Measurements from ENCODE around the gene POTEI. TPM values are rescaled to one million over a fixed set of nuclear protein-coding genes. Genes with fewer than 3 reads are reported as not detected.
A peak's percentile ranks its signal among the peaks of the same experiment; 100 is the strongest.
"Not testable (repeated sequence)": the region's sequence is repeated elsewhere in the genome, so short reads cannot be mapped to it uniquely, and the experiment has no call there.

POTEI gene
- total and polyA plus RNA-seq, 4 donors, result 0.02 to 4.0 (median 0.16) TPM

DNA sequence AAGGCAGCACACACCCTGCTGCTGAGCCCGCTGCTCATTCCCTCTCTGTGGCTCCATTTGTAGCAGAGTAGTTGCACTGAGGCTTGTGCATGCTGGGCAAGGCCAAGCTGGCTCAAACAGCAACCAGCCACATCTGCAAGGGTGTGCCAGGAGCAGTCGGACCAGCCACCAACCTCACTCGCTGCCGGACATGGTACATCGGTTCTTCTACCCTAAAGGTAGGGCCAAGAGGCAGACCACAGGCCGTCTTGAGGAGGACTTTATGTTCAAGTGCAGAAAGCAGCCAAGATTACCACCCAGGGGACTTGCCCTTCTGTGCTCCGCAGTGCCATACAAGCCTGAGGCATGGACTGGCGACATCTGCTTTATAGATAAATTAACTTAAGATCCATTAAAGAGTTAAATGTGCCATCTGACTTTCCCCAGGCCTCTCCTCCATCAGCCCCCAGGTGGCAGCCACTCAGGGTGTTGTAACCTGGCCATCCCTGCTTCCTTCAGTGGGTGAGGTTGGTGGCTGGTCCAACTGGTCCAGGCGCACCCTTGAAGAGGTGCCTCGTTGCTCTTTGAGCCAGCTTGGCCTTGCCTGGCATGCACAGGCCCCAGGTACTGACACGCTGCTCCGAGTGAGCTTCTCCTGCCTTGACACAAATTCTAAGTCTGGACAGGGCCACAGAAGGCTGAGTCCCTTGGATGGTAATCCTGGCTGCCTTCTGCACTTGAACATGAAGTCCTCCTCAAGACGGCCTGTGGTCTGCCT is 55.0 kb downstream of the POTEI start:
- not testable (repeated sequence) for H3K27ac ChIP-seq (ENCODE audit: low read depth in 1 of 2, low read length in 1 of 2); H3K36me3 ChIP-seq (ENCODE audit: control insufficient read depth in 4 of 4, insufficient read depth in 4 of 4, low read length in 4 of 4); H3K27me3 ChIP-seq (ENCODE audit: control insufficient read depth in 3 of 3, insufficient read depth in 3 of 3, low read length in 2 of 3); H3K4me3 ChIP-seq; H3K9me3 ChIP-seq (ENCODE audit: control insufficient read depth in 4 of 4, insufficient read depth in 3 of 4, low read length in 3 of 4); H3K9ac ChIP-seq (ENCODE audit: insufficient read depth in 1 of 2, low read length in 2 of 2); ATAC-seq (ENCODE audit: insufficient read depth, low FRiP score); H3K4me1 ChIP-seq (ENCODE audit: control insufficient read depth in 5 of 5, insufficient read depth in 5 of 5, low read length in 5 of 5)
- WGBS, 2 donors, result 92% methylated on average over 12 to 13 of the region's 13 CpGs
- DNase-seq, result peak in 1 of 3 donors; percentile 6

DNA sequence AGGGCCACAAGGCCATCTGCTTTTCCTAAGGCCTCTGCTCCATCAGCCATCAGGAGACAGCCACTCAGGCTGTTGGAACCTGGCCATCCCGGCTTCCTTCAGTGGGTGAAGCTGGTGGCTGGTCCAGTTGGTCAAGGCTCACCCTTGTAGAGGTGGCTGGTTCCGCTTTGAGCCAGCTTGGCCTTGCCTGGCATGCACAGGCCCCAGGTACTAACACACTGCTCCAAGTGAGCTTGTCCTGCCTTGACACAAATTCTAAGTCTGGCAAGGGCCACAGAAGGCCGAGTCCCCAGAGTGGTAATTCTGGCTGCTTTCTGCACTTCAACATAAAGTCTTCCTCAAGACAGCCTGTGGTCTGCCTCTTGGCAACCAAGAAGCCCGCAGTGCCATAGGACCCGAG is 56.2 kb downstream of the POTEI start:
- ATAC-seq (ENCODE audit: insufficient read depth, low FRiP score); H3K9me3 ChIP-seq (ENCODE audit: control insufficient read depth in 4 of 4, insufficient read depth in 3 of 4, low read length in 3 of 4); H3K27me3 ChIP-seq (ENCODE audit: control insufficient read depth in 3 of 3, insufficient read depth in 3 of 3, low read length in 2 of 3); H3K36me3 ChIP-seq (ENCODE audit: control insufficient read depth in 4 of 4, insufficient read depth in 4 of 4, low read length in 4 of 4); H3K27ac ChIP-seq (ENCODE audit: low read depth in 1 of 2, low read length in 1 of 2); H3K9ac ChIP-seq (ENCODE audit: insufficient read depth in 1 of 2, low read length in 2 of 2); H3K4me1 ChIP-seq (ENCODE audit: control insufficient read depth in 5 of 5, insufficient read depth in 5 of 5, low read length in 5 of 5); H3K4me3 ChIP-seq: not testable (repeated sequence)
- WGBS, 2 donors, result 95 to 97% methylated on average over 3 to 4 of the region's 5 CpGs
- peak in 1 of 3 donors; percentile 4 for DNase-seq

DNA sequence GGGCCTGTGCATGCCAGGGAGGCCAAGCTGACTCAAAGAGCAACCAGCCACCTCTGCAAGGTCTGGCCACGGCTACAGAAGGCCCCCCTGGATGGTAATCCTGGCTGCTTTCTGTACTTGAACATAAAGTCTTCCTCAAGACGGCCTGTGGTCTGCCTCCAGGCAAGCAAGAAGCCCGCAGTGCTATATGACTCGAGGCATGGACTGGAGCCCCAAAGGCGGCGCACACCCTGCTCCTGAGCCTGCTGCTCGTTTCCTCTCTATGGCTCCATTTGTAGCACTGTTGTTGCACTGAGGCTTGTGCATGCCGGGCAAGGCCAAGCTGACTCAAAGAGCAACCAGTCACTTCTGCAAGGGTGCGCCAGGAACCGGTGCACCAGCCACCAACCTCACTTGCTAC is 57.3 kb downstream of the POTEI start:
- H3K27ac ChIP-seq (ENCODE audit: low read depth in 1 of 2, low read length in 1 of 2); H3K36me3 ChIP-seq (ENCODE audit: control insufficient read depth in 4 of 4, insufficient read depth in 4 of 4, low read length in 4 of 4); H3K9ac ChIP-seq (ENCODE audit: insufficient read depth in 1 of 2, low read length in 2 of 2); DNase-seq; H3K9me3 ChIP-seq (ENCODE audit: control insufficient read depth in 4 of 4, insufficient read depth in 3 of 4, low read length in 3 of 4); H3K4me1 ChIP-seq (ENCODE audit: control insufficient read depth in 5 of 5, insufficient read depth in 5 of 5, low read length in 5 of 5); ATAC-seq (ENCODE audit: insufficient read depth, low FRiP score); H3K4me3 ChIP-seq; H3K27me3 ChIP-seq (ENCODE audit: control insufficient read depth in 3 of 3, insufficient read depth in 3 of 3, low read length in 2 of 3): not testable (repeated sequence)
- 89 to 94% methylated on average over 9 to 10 of the region's 10 CpGs for WGBS, 2 donors

DNA sequence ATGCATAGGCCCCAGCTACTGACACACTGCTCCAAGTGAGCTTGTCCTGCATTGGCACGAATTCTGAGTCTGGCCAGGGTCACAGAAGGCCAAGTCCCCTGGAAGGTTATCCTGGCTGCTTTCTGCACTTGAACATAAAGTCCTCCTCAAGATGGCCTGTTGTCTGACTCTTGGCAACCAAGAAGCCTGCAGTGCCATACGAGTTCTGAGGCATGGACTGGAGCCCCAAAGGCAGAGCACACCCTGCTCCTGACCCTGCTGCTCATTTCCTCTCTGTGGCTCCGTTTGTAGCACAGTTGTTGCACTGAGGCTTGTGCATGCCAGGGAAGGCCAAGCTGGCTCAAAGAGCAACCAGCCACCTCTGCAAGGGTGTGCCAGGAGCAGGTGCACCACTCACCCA is 57.9 kb downstream of the POTEI start:
- WGBS, 2 donors, result 53 to 59% methylated on average over 3 of the region's 3 CpGs
- not testable (repeated sequence) for H3K27me3 ChIP-seq (ENCODE audit: control insufficient read depth in 3 of 3, insufficient read depth in 3 of 3, low read length in 2 of 3); H3K4me1 ChIP-seq (ENCODE audit: control insufficient read depth in 5 of 5, insufficient read depth in 5 of 5, low read length in 5 of 5); DNase-seq; H3K9me3 ChIP-seq (ENCODE audit: control insufficient read depth in 4 of 4, insufficient read depth in 3 of 4, low read length in 3 of 4); H3K36me3 ChIP-seq (ENCODE audit: control insufficient read depth in 4 of 4, insufficient read depth in 4 of 4, low read length in 4 of 4); H3K4me3 ChIP-seq; H3K9ac ChIP-seq (ENCODE audit: insufficient read depth in 1 of 2, low read length in 2 of 2); ATAC-seq (ENCODE audit: insufficient read depth, low FRiP score); H3K27ac ChIP-seq (ENCODE audit: low read depth in 1 of 2, low read length in 1 of 2)

DNA sequence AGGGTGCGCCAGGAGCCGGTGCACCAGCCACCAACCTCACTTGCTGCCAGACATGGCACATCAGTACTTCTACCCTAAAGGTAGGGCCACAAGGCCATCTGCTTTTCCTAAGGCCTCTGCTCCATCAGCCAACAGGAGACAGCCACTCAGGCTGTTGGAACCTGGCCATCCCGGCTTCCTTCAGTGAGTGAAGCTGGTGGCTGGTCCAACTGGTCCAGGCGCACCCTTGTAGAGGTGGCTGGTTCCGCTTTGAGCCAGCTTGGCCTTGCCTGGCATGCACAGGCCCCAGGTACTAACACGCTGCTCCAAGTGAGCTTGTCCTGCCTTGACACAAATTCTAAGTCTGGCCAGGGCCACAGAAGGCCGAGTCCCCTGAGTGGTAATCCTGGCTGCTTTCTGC is 58.8 kb downstream of the POTEI start:
- H3K36me3 ChIP-seq (ENCODE audit: control insufficient read depth in 4 of 4, insufficient read depth in 4 of 4, low read length in 4 of 4); ATAC-seq (ENCODE audit: insufficient read depth, low FRiP score); H3K9me3 ChIP-seq (ENCODE audit: control insufficient read depth in 4 of 4, insufficient read depth in 3 of 4, low read length in 3 of 4); H3K9ac ChIP-seq (ENCODE audit: insufficient read depth in 1 of 2, low read length in 2 of 2); H3K4me3 ChIP-seq; DNase-seq; H3K27ac ChIP-seq (ENCODE audit: low read depth in 1 of 2, low read length in 1 of 2); H3K27me3 ChIP-seq (ENCODE audit: control insufficient read depth in 3 of 3, insufficient read depth in 3 of 3, low read length in 2 of 3); H3K4me1 ChIP-seq (ENCODE audit: control insufficient read depth in 5 of 5, insufficient read depth in 5 of 5, low read length in 5 of 5): not testable (repeated sequence)
- 90 to 91% methylated on average over 4 to 5 of the region's 7 CpGs for WGBS, 2 donors

DNA sequence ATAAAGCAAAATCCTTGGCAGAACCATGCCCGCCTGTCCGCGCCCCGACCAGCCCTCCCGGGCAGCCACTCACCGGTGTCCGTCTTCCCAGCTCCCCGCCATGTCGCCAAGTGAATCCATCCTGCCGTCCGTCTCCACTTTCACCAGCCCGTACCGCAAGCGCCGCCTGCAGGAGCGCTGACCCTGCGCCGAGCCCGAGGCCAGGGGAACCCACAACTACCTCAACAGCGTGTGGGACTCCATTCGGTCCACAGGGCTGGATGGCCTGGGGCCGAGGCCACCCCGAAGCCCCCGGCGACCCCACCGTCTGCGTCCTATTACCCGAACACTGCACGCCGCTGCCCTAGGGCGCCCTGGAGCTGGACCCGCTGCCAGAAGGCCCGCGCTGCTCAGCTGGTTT is 81.5 kb downstream of the POTEI start:
- 1 to 2% methylated on average over 34 of the region's 34 CpGs for WGBS, 2 donors
- TF ChIP-seq, protein P1, sequence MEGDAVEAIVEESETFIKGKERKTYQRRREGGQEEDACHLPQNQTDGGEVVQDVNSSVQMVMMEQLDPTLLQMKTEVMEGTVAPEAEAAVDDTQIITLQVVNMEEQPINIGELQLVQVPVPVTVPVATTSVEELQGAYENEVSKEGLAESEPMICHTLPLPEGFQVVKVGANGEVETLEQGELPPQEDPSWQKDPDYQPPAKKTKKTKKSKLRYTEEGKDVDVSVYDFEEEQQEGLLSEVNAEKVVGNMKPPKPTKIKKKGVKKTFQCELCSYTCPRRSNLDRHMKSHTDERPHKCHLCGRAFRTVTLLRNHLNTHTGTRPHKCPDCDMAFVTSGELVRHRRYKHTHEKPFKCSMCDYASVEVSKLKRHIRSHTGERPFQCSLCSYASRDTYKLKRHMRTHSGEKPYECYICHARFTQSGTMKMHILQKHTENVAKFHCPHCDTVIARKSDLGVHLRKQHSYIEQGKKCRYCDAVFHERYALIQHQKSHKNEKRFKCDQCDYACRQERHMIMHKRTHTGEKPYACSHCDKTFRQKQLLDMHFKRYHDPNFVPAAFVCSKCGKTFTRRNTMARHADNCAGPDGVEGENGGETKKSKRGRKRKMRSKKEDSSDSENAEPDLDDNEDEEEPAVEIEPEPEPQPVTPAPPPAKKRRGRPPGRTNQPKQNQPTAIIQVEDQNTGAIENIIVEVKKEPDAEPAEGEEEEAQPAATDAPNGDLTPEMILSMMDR (IDR thresholded peaks at IDR 0.05; ENCODE audit: control extremely low read depth, extremely low read depth), result peak; percentile 9
- ATAC-seq (ENCODE audit: insufficient read depth, low FRiP score) (peak; percentile 76), DNase-seq (peak in 2 of 3 donors; percentile 35 to 37)
- H3K4me3 ChIP-seq; H3K36me3 ChIP-seq (ENCODE audit: control insufficient read depth in 4 of 4, insufficient read depth in 4 of 4, low read length in 4 of 4); H3K4me1 ChIP-seq (ENCODE audit: control insufficient read depth in 5 of 5, insufficient read depth in 5 of 5, low read length in 5 of 5); H3K27ac ChIP-seq (ENCODE audit: low read depth in 1 of 2, low read length in 1 of 2); H3K9me3 ChIP-seq (ENCODE audit: control insufficient read depth in 4 of 4, insufficient read depth in 3 of 4, low read length in 3 of 4); H3K9ac ChIP-seq (ENCODE audit: insufficient read depth in 1 of 2, low read length in 2 of 2); H3K27me3 ChIP-seq (ENCODE audit: control insufficient read depth in 3 of 3, insufficient read depth in 3 of 3, low read length in 2 of 3): not testable (repeated sequence)

DNA sequence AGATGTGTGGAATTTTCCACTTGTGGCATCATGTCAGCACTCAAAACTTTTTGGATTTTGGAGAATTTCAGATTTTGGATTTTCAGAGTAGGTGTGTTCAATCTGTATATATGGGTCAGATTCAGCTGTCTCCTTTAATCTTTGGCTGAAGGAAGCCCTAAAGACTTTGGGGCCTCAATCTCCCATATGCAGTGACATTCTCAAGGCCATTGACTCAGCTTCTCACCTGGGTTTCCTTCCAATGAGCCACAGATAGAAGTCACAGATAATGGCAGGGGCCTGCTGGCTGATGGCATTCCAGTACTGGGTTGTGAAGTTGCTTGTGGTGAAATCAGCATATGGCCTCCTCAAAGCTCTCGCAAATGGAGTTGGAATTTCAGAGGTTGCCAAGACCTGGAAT is 90.3 kb downstream of the POTEI start:
- H3K27ac ChIP-seq (ENCODE audit: low read depth in 1 of 2, low read length in 1 of 2); ATAC-seq (ENCODE audit: insufficient read depth, low FRiP score); H3K9me3 ChIP-seq (ENCODE audit: control insufficient read depth in 4 of 4, insufficient read depth in 3 of 4, low read length in 3 of 4); H3K9ac ChIP-seq (ENCODE audit: insufficient read depth in 1 of 2, low read length in 2 of 2); H3K27me3 ChIP-seq (ENCODE audit: control insufficient read depth in 3 of 3, insufficient read depth in 3 of 3, low read length in 2 of 3); H3K4me3 ChIP-seq; DNase-seq; H3K36me3 ChIP-seq (ENCODE audit: control insufficient read depth in 4 of 4, insufficient read depth in 4 of 4, low read length in 4 of 4); H3K4me1 ChIP-seq (ENCODE audit: control insufficient read depth in 5 of 5, insufficient read depth in 5 of 5, low read length in 5 of 5): not testable (repeated sequence)
- WGBS, 2 donors, result 83 to 95% methylated on average over 1 of the region's 1 CpG

DNA sequence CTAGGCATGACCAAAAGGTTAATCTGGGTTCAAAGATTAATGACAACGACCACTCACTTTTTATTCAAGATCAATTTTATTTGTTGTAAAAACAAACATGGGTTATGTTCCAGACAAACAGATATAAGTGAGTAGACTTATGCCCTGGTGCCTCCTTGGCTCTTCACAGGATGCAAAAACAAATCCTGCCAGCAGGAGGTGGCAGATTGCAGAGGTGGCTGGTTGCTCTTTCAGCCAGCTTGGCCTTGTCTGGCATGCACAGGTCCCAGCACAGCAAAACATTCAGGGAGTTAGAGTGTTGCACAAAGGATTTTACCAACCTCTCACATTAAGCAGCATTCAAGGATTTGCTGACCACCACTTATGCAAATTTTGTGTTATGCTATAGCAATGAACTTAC is 92.4 kb downstream of the POTEI start:
- H3K9ac ChIP-seq (ENCODE audit: insufficient read depth in 1 of 2, low read length in 2 of 2); H3K9me3 ChIP-seq (ENCODE audit: control insufficient read depth in 4 of 4, insufficient read depth in 3 of 4, low read length in 3 of 4); ATAC-seq (ENCODE audit: insufficient read depth, low FRiP score); H3K4me3 ChIP-seq; H3K36me3 ChIP-seq (ENCODE audit: control insufficient read depth in 4 of 4, insufficient read depth in 4 of 4, low read length in 4 of 4); H3K4me1 ChIP-seq (ENCODE audit: control insufficient read depth in 5 of 5, insufficient read depth in 5 of 5, low read length in 5 of 5); H3K27ac ChIP-seq (ENCODE audit: low read depth in 1 of 2, low read length in 1 of 2); DNase-seq; H3K27me3 ChIP-seq (ENCODE audit: control insufficient read depth in 3 of 3, insufficient read depth in 3 of 3, low read length in 2 of 3): not testable (repeated sequence)
- whole genome bisulfite sequencing, 2 donors, result 69 to 71% methylated on average over 1 of the region's 1 CpG

All from lung (tissue), 12 donors.